ENCODE measurements around the gene NADSYN1.

Gene NADSYN1

GRCh38 chr11:71463331-71464211 is 10.6 kb downstream of the NADSYN1 start:
- Histone ChIP-seq H3K27me3 (ENCODE audit: insufficient read depth, poor library complexity, severe bottlenecking) (no peaks in the 10 kb centered on the region), H3K9me3 (ENCODE audit: severe bottlenecking) (no peaks in the 10 kb centered on the region), H3K36me3 (ENCODE audit: low read depth) (peaks cover 14% of the 10 kb centered on the region), H3K27ac (ENCODE audit: poor library complexity, severe bottlenecking) (no peak overlapping the region), H3K4me1 (ENCODE audit: insufficient read depth, poor library complexity, severe bottlenecking) (no peaks in the 10 kb centered on the region), H3K4me3 (ENCODE audit: severe bottlenecking) (no peak overlapping the region)
- DNase-seq (ENCODE audit: low spot score) (peak; percentile 42), ATAC-seq (ENCODE audit: low read depth) (no peak)
- no peak for TF ChIP-seq CTCF (IDR thresholded peaks at IDR 0.05; ENCODE audit: poor library complexity, severe bottlenecking)

- H3K27ac ChIP-seq (ENCODE audit: poor library complexity, severe bottlenecking): no peak overlapping the region
- TF ChIP-seq CTCF (IDR thresholded peaks at IDR 0.05; ENCODE audit: poor library complexity, severe bottlenecking): no peak
- ATAC-seq (ENCODE audit: low read depth) (no peak), DNase-seq (ENCODE audit: low spot score) (peak; percentile 15)
- peaks cover 11% of the 10 kb centered on the region for H3K36me3 ChIP-seq (ENCODE audit: low read depth)
- H3K9me3 ChIP-seq (ENCODE audit: severe bottlenecking): no peaks in the 10 kb centered on the region
- no peaks in the 10 kb centered on the region for H3K4me1 ChIP-seq (ENCODE audit: insufficient read depth, poor library complexity, severe bottlenecking)
- no peak overlapping the region for H3K4me3 ChIP-seq (ENCODE audit: severe bottlenecking)
- H3K27me3 ChIP-seq (ENCODE audit: insufficient read depth, poor library complexity, severe bottlenecking): no peaks in the 10 kb centered on the region
These were observed 12.1 kb downstream of the NADSYN1 start for GRCh38 chr11:71465054-71465453.

- peaks cover 4% of the 10 kb centered on the region; the same call in 1 of the 2 replicates for H3K36me3 ChIP-seq (ENCODE audit: low read depth)
- no peaks in the 10 kb centered on the region for H3K4me1 ChIP-seq (ENCODE audit: insufficient read depth, poor library complexity, severe bottlenecking)
- no peaks in the 10 kb centered on the region for H3K9me3 ChIP-seq (ENCODE audit: severe bottlenecking)
- ATAC-seq (ENCODE audit: low read depth): no peak
- H3K27me3 ChIP-seq (ENCODE audit: insufficient read depth, poor library complexity, severe bottlenecking): no peaks in the 10 kb centered on the region
- TF ChIP-seq CTCF (IDR thresholded peaks at IDR 0.05; ENCODE audit: poor library complexity, severe bottlenecking): no peak
- H3K4me3 ChIP-seq (ENCODE audit: severe bottlenecking): no peak overlapping the region
- DNase-seq (ENCODE audit: low spot score): peak; percentile 31
- no peak overlapping the region for H3K27ac ChIP-seq (ENCODE audit: poor library complexity, severe bottlenecking)
These were observed 13.4 kb downstream of the NADSYN1 start for GRCh38 chr11:71466358-71466757.

- no peak for ATAC-seq (ENCODE audit: low read depth)
- no peak overlapping the region for H3K27ac ChIP-seq (ENCODE audit: poor library complexity, severe bottlenecking)
- H3K36me3 ChIP-seq (ENCODE audit: low read depth): peaks cover 8% of the 10 kb centered on the region; the same call in 1 of the 2 replicates
- H3K4me3 ChIP-seq (ENCODE audit: severe bottlenecking): no peak overlapping the region
- H3K9me3 ChIP-seq (ENCODE audit: severe bottlenecking): no peaks in the 10 kb centered on the region
- no peak for TF ChIP-seq CTCF (IDR thresholded peaks at IDR 0.05; ENCODE audit: poor library complexity, severe bottlenecking)
- no peaks in the 10 kb centered on the region for H3K4me1 ChIP-seq (ENCODE audit: insufficient read depth, poor library complexity, severe bottlenecking)
- DNase-seq (ENCODE audit: low spot score): no peak
- H3K27me3 ChIP-seq (ENCODE audit: insufficient read depth, poor library complexity, severe bottlenecking): no peaks in the 10 kb centered on the region
These were observed 14.2 kb downstream of the NADSYN1 start for GRCh38 chr11:71467164-71467563.

GRCh38 chr11:71470946-71471345 is 17.9 kb downstream of the NADSYN1 start:
- Histone ChIP-seq H3K9me3 (ENCODE audit: severe bottlenecking) (no peaks in the 10 kb centered on the region), H3K27ac (ENCODE audit: poor library complexity, severe bottlenecking) (no peak overlapping the region), H3K4me1 (ENCODE audit: insufficient read depth, poor library complexity, severe bottlenecking) (no peaks in the 10 kb centered on the region), H3K4me3 (ENCODE audit: severe bottlenecking) (no peak overlapping the region), H3K36me3 (ENCODE audit: low read depth) (peaks cover 9% of the 10 kb centered on the region), H3K27me3 (ENCODE audit: insufficient read depth, poor library complexity, severe bottlenecking) (no peaks in the 10 kb centered on the region)
- TF ChIP-seq CTCF (IDR thresholded peaks at IDR 0.05; ENCODE audit: poor library complexity, severe bottlenecking): no peak
- DNase-seq (ENCODE audit: low spot score): no peak
- ATAC-seq (ENCODE audit: low read depth): no peak
